GM19467 (cell line): ENCODE data around the gene DLG2.
"Not testable (repeated sequence)": the region's sequence is repeated elsewhere in the genome, so short reads cannot be mapped to it uniquely, and the experiment has no call there.

Source experiments
- ATAC-seq: cut with Tn5 transposase; IDR thresholded peaks from one replicate; pipeline ENCODE4 v1.9.1; 2021; ENCODE audit warnings: mild to moderate bottlenecking, moderate library complexity; ENCODE audit not compliant: unreplicated experiment

The DLG2 gene

GRCh38 chr11:84804041-84804440 lies 823.1 kb downstream of the DLG2 start:
- no peak for ATAC-seq

GRCh38 chr11:84800755-84801346 lies 826.3 kb downstream of the DLG2 start:
- ATAC-seq, result no peak

GRCh38 chr11:84799112-84799511 lies 828.0 kb downstream of the DLG2 start:
- ATAC-seq, result no peak

GRCh38 chr11:84795698-84796097 lies 831.4 kb downstream of the DLG2 start:
- no peak for ATAC-seq

- ATAC-seq, result no peak
Observed at GRCh38 chr11:84794663-84795443, 832.3 kb downstream of the DLG2 start.

- no peak for ATAC-seq
Observed at GRCh38 chr11:84793318-84793717, 833.8 kb downstream of the DLG2 start.

- ATAC-seq, result no peak
Observed at GRCh38 chr11:84790849-84791427, 836.2 kb downstream of the DLG2 start.

- ATAC-seq, result no peak
Observed at GRCh38 chr11:84788220-84788619, 838.9 kb downstream of the DLG2 start.

- ATAC-seq, result not testable (repeated sequence)
Observed at GRCh38 chr11:84784158-84784557, 843.0 kb downstream of the DLG2 start.

- no peak for ATAC-seq
Observed at GRCh38 chr11:84780689-84781293, 846.4 kb downstream of the DLG2 start.

- no peak for ATAC-seq
Observed at GRCh38 chr11:84775503-84775902, 851.6 kb downstream of the DLG2 start.

GRCh38 chr11:84763931-84764330 lies 863.2 kb downstream of the DLG2 start:
- no peak for ATAC-seq

- ATAC-seq, result no peak
Observed at GRCh38 chr11:84757711-84758110, 869.4 kb downstream of the DLG2 start.

- no peak for ATAC-seq
Observed at GRCh38 chr11:84751371-84751770, 875.8 kb downstream of the DLG2 start.

GRCh38 chr11:84747871-84748270 lies 879.3 kb downstream of the DLG2 start:
- no peak for ATAC-seq

- no peak for ATAC-seq
Observed at GRCh38 chr11:84740050-84740449, 887.1 kb downstream of the DLG2 start.

GRCh38 chr11:84724256-84724655 lies 902.9 kb downstream of the DLG2 start:
- no peak for ATAC-seq

- no peak for ATAC-seq
Observed at GRCh38 chr11:84722583-84723108, 904.5 kb downstream of the DLG2 start.

- no peak for ATAC-seq
Observed at GRCh38 chr11:84721561-84721961, 905.6 kb downstream of the DLG2 start.

GRCh38 chr11:84720706-84721402 lies 906.3 kb downstream of the DLG2 start:
- ATAC-seq, result no peak
